H4 (cell line): ENCODE results near the gene HOXB2. TPM values are rescaled to one million over a fixed set of nuclear protein-coding genes. Genes with fewer than 3 reads are reported as not detected.
A peak's percentile ranks its signal among the peaks of the same experiment; 100 is the strongest.
"Not testable (repeated sequence)": the region's sequence is repeated elsewhere in the genome, so short reads cannot be mapped to it uniquely, and the experiment has no call there.

Experiments used
- DNase-seq: peaks from one replicate; pipeline ENCODE4 v3.0.0-alpha.2; 2015; ENCODE audit warnings: low spot score
- total RNA-seq: library from RNA; depleted of rRNA; stranded (reverse); fragments of >200 nt; shearing (Covaris generic); gene quantifications from 2 replicates; pipeline ENCODE4 v1.2.3, GENCODE V29; 2014

Gene HOXB2
- total RNA-seq, 1 experiment from 2014 or later = 5.3 TPM

GRCh38 chr17:48541036-48541576 lies 3.8 kb downstream of the HOXB2 start:
- no peak for DNase-seq

GRCh38 chr17:48540213-48540612 lies 4.7 kb downstream of the HOXB2 start:
- DNase-seq = no peak

DNA sequence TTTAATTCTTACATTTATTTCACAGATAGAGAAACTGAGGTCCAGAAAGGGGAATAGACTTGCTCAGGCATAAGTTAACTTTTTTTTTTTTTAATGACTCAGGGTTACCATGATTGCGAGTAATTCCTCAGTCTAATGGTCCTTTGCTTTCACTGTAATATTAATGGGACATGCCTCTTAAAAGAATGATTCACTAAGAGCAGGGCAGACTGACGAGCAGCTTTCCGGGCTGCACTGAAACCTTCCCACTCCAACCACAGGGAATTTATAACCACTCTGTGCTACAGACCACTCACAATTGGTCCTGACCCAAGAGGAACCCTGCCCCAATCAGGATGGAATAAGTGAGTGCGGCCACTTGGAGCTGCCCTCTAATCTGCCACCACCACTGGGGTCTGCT lies 5.7 kb downstream of the HOXB2 start:
- DNase-seq = peak; percentile 87

DNA sequence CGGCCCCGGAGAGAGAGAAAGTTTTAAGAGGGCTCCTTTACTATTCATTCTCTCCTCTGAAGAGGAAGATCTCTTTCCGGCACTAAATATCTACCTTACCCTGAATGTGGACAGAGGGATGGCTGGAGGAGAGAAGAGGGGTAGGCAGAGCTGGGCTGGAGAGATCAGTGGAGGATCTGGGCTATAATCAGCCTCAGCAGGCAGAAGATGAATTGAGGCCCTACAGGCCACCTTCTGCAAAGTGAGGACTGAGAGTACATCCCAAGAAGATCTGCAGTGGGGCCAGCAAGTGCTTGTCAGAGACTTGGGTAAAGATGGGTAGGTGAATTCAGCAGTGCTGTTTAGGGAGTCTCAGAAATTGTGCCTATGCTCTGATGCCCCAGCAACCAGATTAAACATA lies 7.6 kb downstream of the HOXB2 start:
- no peak for DNase-seq

DNA sequence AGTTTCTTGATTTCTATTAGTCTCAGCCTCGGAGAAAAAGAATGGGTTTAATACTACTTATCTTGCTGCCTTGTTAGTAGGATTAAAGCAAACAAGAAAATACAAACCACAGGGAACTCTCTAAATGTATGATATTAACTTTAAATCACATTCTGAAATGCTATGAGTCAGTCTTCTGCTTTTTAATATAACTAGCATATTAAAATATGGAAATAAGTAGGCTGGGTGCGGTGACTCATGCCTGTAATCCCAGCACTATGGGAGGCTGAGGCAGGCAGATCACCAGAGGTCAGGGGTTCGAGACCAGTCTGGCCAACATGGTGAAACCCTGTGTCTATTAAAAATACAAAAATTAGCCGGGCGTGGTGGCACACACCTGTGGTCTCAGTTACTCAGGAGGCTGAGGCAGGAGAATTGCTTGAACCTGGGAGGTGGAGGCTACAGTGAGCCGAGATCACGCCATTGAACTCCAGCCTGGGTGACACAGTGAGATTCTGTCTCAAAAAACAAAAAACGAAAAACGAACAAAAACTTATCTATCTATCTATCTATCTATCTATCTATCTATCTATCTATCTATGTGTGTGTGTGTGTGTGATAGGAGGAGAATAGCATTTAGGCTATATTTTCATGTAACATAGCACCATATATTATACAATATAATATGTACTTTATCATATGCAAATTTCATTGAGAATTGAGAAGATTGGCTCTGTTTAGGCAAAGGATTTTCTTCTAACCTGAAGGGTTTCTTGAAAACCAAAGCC lies 8.9 kb downstream of the HOXB2 start:
- DNase-seq = not testable (repeated sequence)

- DNase-seq = no peak
Observed at GRCh38 chr17:48532261-48532660, 12.6 kb downstream of the HOXB2 start.

DNA sequence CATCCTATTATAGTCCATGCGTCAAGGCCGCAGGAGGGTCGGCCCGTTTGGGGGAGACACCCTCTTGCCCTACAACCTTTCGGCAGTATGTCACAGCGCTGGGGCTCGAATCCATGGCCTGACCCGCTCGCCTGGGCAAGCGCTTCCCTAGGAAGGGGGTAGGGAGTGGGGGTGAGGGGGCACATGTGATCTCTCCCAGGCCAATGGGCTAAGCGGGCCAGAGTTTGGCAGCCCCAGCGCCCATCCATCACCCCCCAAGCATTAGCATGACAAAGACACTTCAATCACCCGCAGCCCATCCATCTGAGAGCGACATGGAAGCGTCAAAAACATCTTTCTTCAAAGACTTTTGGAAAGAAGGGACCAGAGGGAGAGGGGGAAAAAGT lies 14.0 kb downstream of the HOXB2 start, which contains the start of gene HOXB1:
Gene HOXB1 (minus strand): TSS at position 125 of the 386 bp plus-strand sequence. CDS start 107 bp downstream, at position 18.
- no peak for DNase-seq

DNA sequence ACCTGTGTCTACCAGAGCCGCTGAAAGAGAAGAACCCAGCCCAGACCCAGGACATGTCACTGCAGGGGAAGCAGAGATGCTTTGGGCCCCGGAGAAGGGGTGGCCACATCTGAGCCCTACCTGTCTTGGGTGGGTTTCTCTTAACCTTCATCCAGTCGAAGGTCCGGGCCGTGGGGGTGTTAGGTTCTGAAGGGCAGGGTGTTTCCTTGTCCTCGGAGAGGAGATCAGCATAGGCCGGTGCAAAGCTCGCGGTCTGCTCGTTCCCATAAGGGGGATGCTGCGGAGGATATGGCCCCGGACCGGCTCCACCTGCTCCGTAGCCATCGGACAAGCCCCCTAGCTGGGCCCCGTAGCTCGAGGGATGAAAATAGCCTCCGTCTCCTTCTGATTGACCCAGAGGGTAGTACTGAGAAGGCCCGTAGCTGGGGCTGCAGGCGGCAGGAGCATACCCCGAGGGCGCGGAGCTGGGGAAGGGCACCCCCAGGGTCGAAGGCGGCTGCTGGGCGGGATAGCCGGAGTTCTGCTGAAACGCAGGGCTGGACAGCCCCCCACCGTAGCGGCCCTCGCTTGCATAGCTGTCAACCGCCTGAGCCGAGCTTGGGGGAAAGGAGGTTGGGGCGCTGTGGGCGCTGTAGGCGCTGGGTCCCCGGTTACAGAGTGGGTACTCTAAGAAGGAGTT lies 14.6 kb downstream of the HOXB2 start:
- DNase-seq = no peak

GRCh38 chr17:48529683-48530009 lies 15.3 kb downstream of the HOXB2 start:
- DNase-seq = no peak

- no peak for DNase-seq
Observed at GRCh38 chr17:48528936-48529682, 15.8 kb downstream of the HOXB2 start.

DNA sequence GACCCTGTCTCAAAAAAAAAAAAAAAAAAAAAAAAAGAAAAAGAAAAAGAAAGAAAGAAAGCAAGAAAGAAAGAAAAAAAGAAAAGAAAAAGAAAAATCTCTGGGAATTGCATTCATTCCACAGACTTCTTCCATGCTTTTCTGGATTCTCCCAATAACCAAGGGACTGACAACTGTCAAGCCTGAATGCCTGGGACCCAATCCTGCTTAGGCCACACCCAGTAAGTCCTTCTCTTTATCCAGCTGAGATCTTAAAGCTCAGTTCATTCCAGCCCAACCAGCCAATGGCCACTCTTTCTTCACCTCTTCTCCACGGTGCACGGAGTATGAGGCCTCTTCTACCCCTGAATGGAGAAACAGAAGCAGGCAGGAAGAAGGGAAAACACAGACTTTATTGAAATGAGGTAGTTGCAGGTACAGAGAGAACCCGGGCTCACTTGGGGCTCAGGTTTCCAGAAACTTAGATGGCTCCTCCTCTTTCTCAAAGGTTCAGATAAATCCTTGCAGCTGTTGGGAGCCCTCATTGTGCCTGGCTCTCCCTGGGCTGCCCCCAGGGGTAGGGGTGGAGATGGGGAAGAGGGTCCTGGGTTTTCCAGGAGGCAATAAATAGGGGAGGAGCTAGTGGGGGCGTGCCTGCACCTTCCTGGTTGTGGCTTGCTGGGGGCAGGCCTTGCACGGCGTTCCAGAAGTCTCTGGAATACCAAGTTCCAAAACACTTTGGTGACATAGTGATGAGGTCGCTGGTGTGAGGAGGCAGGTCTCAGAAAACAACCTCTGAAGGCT lies 16.6 kb downstream of the HOXB2 start:
- no peak for DNase-seq

DNA sequence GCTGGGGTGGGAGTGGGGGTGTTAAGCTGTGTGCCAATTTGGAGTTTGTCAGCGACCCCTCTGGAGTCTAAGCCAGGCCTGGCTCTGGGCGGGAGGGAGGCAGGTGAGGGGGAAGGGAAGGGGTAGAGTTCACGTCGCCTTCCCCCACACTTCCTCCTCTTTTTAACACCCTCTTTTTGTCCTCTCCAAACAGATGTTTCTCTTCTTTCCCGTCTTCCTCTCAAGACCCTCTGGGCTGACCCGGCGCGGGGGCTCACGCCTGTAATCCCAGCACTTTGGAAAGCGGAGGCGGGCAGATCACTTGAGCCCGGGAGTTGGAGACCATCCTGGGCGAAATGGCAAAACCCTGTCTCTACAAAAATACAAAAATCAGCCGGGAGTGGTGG lies 17.4 kb downstream of the HOXB2 start:
- no peak for DNase-seq

DNA sequence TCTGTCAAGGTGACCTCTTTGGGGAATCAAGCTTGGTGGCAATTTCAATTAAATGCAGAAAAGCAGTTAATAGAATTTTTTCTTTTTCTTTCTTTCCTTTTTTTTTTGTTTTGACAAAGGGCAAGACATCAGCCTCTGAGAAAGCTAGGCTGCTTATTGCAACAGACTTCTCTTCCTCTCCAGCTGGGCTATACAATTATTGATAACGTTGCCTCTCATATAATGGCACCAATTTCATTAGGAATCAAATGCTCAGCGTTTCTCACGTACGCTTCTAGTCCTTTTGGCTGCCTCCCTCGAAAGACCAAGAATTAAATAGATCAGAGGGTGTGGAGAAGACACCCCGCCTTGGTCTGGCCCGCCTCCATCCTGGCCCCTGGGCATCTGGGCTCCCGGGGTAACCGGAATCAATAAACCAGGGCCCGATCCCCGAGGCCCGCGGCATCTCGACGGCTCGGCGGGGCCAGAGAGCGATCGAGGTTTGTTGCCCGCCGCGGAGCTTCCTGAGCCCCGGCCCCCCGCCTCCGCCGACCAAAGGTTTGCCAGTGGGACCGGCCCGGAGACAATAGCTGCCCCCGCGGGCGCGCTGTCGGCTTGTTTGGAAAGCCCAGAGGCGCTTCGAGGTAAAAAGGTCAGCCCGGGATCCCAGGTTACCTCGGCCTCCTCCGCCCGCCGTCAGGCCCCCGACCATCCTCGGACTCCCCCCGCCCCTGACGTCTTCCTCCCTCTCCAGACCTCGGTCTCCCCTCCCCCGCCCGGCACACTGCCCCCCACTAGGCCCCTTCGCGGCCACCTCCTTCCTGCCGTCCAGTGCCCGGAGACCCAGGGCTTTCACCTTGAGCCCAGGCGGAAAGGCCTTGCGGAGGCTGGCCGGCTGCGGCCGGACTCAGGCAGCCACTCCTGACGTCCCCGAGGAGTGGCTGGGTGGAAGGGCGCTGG lies 18.0 kb downstream of the HOXB2 start:
- DNase-seq = no peak

DNA sequence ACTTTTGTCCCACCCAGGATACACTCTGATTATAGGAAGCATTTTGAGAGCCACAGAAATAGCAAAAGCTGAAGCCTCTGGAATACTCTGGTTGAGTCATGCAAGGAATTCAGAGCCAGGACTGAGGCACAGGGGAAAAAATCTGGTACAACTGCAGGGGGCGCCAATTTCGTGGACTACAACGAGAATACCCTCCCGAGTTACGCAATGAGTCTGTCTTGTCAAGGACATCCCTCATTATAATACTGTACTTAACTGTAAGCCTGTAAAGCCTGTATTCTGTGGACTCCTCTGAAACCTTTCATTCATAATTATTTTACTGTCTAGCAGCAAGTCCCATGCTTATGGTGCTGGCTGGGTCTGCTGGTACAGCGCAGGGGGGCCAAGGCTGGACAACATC lies 21.9 kb downstream of the HOXB2 start:
- no peak for DNase-seq

DNA sequence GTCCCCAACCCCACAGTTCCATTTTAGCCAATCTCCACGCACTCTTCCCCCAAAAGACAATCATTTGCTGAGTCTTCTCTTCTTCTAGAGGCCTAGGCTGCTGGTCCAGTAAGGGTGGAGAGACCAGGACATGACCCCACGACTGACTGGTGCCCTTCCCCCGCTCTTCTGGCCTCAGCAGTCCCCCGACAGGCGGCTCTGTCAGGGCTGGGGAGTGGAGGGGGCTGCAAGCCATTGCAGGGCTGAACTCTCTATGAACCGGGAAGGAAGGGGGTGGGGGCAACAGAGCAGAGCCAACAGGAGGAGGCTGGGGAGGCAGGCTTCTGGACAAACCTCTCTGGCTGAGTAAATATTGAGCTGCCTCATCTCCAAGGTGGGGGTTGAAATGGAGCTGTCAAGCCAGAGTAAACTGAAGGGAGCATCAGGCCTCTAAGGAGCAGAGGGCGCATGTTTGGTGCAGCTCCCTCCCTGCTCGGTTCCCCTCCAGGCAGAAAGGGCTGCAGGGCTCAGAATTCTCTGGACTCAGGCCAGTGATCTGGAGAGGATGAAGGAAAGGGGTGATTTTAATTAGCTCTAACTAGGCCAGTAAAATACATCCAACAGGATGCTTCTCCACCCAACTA lies 22.8 kb downstream of the HOXB2 start:
- no peak for DNase-seq

- DNase-seq = no peak
Observed at GRCh38 chr17:48520631-48521079, 24.3 kb downstream of the HOXB2 start.

GRCh38 chr17:48519427-48519826 lies 25.5 kb downstream of the HOXB2 start:
- DNase-seq = no peak

DNA sequence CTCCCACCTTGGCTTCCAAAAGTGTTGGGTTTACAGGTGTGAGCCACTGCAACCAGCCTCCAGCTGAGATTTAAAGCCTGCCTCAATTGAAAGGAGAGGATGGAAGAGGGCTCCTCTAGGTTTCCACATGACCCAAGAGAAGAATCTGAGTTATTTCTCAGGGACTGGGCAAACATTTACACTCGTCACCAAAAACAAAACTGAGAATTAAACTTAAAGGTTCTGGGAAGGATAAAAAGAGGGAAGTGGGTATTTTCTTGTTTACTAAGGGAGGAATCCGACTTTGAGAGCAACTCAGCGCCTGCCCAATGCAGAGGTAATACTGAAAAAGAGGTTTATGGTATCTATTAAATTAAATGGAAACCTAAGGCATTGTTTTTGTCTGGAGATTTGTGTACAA lies 27.4 kb downstream of the HOXB2 start:
- no peak for DNase-seq

DNA sequence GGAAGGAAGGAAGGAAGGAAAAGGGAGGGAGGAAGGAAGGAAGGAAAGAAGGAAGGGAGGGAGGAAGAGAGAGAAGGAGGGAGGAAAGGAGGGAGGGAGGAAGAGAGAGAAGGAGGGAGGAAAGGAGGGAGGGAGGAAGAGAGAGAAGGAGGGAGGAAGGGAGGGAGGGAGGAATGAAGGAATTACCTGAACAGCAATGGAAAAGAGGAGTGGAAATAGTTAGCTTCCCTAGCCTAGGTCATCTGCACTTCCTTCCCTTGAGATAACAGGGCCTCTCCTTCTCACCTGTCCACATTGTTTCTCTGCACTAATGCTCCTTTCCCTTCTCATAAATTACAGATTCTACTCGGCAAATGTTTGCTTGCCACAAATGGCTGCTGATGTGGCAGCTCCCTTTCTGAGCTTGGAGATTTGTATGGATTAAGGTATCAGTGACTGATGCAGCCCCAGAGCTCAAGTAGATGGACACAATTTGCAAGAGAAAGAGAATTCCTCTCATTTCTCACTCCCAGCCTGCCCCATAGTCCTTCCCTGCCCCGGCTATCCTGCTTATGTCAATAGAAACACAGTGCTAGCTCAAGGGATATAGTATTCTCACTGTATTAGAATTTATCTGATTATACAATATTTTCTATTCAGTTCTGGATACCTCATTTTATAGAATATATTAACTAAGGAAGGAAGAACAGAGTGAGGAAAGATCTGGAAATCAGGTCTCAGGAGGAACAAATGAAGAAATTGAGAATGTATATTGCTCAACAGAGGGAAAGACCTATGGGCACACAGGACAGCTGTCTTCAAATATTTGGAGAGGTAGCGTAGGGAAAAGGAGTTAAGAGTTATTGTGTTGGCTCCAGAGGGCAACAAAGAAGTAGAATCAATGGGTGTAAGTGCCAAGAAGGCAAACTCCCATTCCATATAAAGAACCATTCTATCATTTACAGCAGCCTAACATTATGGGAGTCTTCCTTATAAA lies 28.7 kb downstream of the HOXB2 start:
- no peak for DNase-seq
